Measurements from ENCODE around the gene AQP12B.
"Not testable (repeated sequence)": the region's sequence is repeated elsewhere in the genome, so short reads cannot be mapped to it uniquely, and the experiment has no call there.

AQP12B gene

DNA sequence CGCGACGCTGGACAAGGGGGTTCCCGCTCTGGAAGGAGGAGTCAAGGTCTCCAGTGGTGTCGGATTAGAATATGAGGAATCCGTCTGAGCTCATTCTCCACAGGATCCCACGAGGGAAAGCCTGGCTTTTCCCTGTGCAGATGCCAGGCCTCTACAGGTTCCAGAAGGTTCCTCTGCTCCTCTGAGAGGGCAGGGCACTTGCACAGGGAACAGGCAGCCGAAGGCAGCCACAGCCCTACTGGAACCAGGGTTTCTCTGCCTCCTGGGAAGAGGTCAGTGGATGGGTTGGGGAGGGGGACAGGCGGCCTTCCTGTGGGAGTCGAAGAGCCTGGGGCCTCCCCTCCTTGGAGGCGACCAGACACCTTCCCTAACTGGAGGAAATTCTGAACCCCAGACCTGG lies 7.3 kb upstream of the AQP12B start:
- Histone ChIP-seq H3K9me3 (no peaks in the 10 kb centered on the region), H3K4me1 (no peaks in the 10 kb centered on the region), H3K27me3 (ENCODE audit: low read depth) (peaks cover 12% of the 10 kb centered on the region), H3K4me3 (no peak overlapping the region), H3K36me3 (replicated peaks) (no peaks in the 10 kb centered on the region)
- in situ Hi-C loops (cut with MboI; ENCODE audit: low sequenced_read_pairs) = no loop called here
- no peak for DNase-seq (ENCODE audit: low spot score in 2 of 2)

DNA sequence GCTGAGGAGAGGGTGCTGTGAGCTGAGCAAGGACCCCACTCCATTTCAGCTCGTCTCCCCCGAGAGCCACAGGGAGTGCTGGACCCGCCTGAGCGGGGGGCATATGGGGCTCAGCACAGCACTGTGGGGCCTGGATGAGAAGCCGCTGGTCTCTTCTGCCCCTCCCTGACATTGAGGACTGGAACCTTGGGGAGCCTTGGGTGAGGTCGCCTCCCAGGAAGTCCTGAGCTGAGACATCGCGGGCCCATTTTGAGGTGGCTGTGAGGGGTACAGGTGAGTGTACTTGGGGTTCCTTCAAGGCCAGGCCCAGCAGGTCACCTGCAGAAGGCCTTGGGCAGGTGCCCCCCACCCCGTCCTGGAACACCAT lies 5.9 kb upstream of the AQP12B start:
- no peaks in the 10 kb centered on the region for H3K4me1 ChIP-seq
- no peak overlapping the region for H3K4me3 ChIP-seq
- DNase-seq (ENCODE audit: low spot score in 2 of 2) = no peak
- no peaks in the 10 kb centered on the region for H3K9me3 ChIP-seq
- H3K27me3 ChIP-seq (ENCODE audit: low read depth) = peaks cover 12% of the 10 kb centered on the region
- H3K36me3 ChIP-seq (replicated peaks) = no peaks in the 10 kb centered on the region
- in situ Hi-C loops (cut with MboI; ENCODE audit: low sequenced_read_pairs) = no loop called here

- Histone ChIP-seq H3K9me3 (no peaks in the 10 kb centered on the region), H3K36me3 (replicated peaks) (no peaks in the 10 kb centered on the region), H3K4me1 (no peaks in the 10 kb centered on the region), H3K4me3 (no peak overlapping the region), H3K27me3 (ENCODE audit: low read depth) (peaks cover 12% of the 10 kb centered on the region)
- in situ Hi-C loops (cut with MboI; ENCODE audit: low sequenced_read_pairs) = no loop called here
- DNase-seq (ENCODE audit: low spot score in 2 of 2) = no peak
Measured at GRCh38 chr2:240687741-240688552, 5.3 kb upstream of the AQP12B start.

GRCh38 chr2:240687045-240687740 lies 4.5 kb upstream of the AQP12B start:
- Histone ChIP-seq H3K4me3 (no peak overlapping the region), H3K9me3 (no peaks in the 10 kb centered on the region), H3K36me3 (replicated peaks) (no peaks in the 10 kb centered on the region), H3K27me3 (ENCODE audit: low read depth) (peaks cover 12% of the 10 kb centered on the region), H3K4me1 (no peaks in the 10 kb centered on the region)
- DNase-seq (ENCODE audit: low spot score in 2 of 2) = no peak
- in situ Hi-C loops (cut with MboI; ENCODE audit: low sequenced_read_pairs) = no loop called here

DNA sequence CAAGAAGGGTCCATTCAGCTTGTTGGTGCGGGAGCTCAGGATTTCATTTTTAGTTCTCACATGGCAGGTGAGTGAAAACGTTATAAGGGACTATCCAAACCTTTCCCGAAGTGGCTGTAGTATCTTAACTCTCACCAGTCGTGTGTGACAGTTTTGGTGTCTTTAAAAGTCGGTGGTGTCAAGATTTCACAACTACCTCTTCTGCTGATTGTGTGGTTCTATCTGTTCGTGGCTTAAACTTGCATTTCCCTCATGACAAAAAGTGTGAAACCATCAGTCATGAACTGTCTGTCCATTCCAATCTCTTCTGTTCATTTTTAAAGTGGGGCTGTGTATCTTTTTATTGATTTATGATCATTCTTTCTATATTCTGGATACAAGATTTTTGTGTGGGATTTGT lies 3.8 kb upstream of the AQP12B start:
- no peaks in the 10 kb centered on the region for H3K4me1 ChIP-seq
- no peak overlapping the region for H3K4me3 ChIP-seq
- no peak for DNase-seq (ENCODE audit: low spot score in 2 of 2)
- no peaks in the 10 kb centered on the region for H3K9me3 ChIP-seq
- no peaks in the 10 kb centered on the region for H3K36me3 ChIP-seq (replicated peaks)
- in situ Hi-C loops (cut with MboI; ENCODE audit: low sequenced_read_pairs) = no loop called here
- H3K27me3 ChIP-seq (ENCODE audit: low read depth) = peaks cover 12% of the 10 kb centered on the region

- H3K36me3 ChIP-seq (replicated peaks) = no peaks in the 10 kb centered on the region
- no peaks in the 10 kb centered on the region for H3K9me3 ChIP-seq
- H3K4me3 ChIP-seq = no peak overlapping the region
- no peak for DNase-seq (ENCODE audit: low spot score in 2 of 2)
- in situ Hi-C loops (cut with MboI; ENCODE audit: low sequenced_read_pairs) = no loop called here
- no peaks in the 10 kb centered on the region for H3K4me1 ChIP-seq
- H3K27me3 ChIP-seq (ENCODE audit: low read depth) = peaks cover 12% of the 10 kb centered on the region
Measured at GRCh38 chr2:240685771-240686371, 3.2 kb upstream of the AQP12B start.

GRCh38 chr2:240683980-240684728 lies 1.5 kb upstream of the AQP12B start:
- H3K9me3 ChIP-seq; in situ Hi-C loops (cut with MboI; ENCODE audit: low sequenced_read_pairs); H3K4me1 ChIP-seq; H3K36me3 ChIP-seq (replicated peaks); DNase-seq (ENCODE audit: low spot score in 2 of 2); H3K4me3 ChIP-seq: not testable (repeated sequence)
- H3K27me3 ChIP-seq (ENCODE audit: low read depth) = peaks cover 12% of the 10 kb centered on the region

DNA sequence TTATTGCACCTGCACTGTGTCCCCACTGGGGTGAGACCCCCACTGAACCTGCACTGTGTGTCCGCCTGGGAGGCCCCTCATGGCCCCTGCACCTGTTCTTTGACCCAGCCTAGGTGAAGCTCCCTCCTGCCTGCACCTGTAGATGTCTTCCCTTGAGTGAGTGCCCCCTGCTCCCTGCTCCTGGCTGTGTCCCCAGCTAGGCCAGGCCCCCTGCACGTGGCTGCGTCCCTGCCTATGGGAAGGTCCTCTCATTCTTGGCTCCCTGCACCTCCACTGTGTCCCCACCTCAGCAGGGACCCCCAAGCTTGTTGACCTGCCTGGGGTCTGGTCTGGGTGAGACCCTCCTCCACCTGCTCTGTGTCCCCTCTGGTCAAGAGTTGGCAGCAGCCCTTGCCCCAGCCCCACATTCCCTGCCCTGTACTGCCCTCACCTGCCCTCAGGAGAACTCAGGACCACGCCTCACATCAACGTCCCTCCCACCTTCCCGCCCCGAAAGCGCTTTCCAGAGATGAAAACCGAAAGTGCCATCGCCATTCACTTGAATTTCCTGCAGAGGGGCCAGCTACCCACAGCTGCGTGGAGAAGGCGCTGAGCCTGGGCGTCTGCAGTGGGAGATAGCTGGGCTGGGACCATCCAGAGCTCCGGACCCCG lies 769 bp upstream of the AQP12B start:
- in situ Hi-C loops (cut with MboI; ENCODE audit: low sequenced_read_pairs); H3K36me3 ChIP-seq (replicated peaks); H3K9me3 ChIP-seq; DNase-seq (ENCODE audit: low spot score in 2 of 2); H3K4me3 ChIP-seq; H3K4me1 ChIP-seq: not testable (repeated sequence)
- peaks cover 12% of the 10 kb centered on the region for H3K27me3 ChIP-seq (ENCODE audit: low read depth)

- H3K36me3 ChIP-seq (replicated peaks); in situ Hi-C loops (cut with MboI; ENCODE audit: low sequenced_read_pairs); H3K4me3 ChIP-seq; H3K9me3 ChIP-seq; H3K4me1 ChIP-seq; H3K27me3 ChIP-seq (ENCODE audit: low read depth); DNase-seq (ENCODE audit: low spot score in 2 of 2): not testable (repeated sequence)
Measured at GRCh38 chr2:240680185-240680584, 2.5 kb downstream of the AQP12B start.

GRCh38 chr2:240678909-240679308 lies 3.8 kb downstream of the AQP12B start:
- H3K4me3 ChIP-seq; H3K9me3 ChIP-seq; H3K36me3 ChIP-seq (replicated peaks); in situ Hi-C loops (cut with MboI; ENCODE audit: low sequenced_read_pairs); DNase-seq (ENCODE audit: low spot score in 2 of 2); H3K27me3 ChIP-seq (ENCODE audit: low read depth); H3K4me1 ChIP-seq: not testable (repeated sequence)

- in situ Hi-C loops (cut with MboI; ENCODE audit: low sequenced_read_pairs); H3K36me3 ChIP-seq (replicated peaks); H3K4me3 ChIP-seq; DNase-seq (ENCODE audit: low spot score in 2 of 2); H3K27me3 ChIP-seq (ENCODE audit: low read depth); H3K9me3 ChIP-seq; H3K4me1 ChIP-seq: not testable (repeated sequence)
Measured at GRCh38 chr2:240678043-240678442, 4.6 kb downstream of the AQP12B start.

DNA sequence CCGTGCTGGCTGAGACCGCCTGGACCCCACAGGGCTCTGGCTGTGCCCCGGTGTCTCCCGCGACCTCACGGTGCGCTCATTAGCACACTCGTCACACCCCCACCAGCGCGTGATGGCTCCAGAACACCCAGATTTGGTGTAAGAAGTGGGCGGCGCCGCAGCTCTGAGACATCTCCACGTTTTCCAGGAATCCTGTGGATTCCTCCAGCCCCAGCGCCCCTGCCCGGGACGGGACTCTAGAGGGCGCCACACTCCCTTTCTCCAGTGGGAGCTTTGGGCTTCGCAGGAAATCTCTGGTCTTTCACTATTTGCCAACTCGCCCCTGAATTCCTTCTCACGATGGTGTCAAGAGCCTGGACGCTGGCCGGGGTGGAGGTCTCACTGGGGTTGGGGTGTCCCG lies 7.3 kb downstream of the AQP12B start:
- H3K4me1 ChIP-seq; DNase-seq (ENCODE audit: low spot score in 2 of 2); H3K9me3 ChIP-seq; H3K36me3 ChIP-seq (replicated peaks); H3K4me3 ChIP-seq; in situ Hi-C loops (cut with MboI; ENCODE audit: low sequenced_read_pairs): not testable (repeated sequence)
- H3K27me3 ChIP-seq (ENCODE audit: low read depth) = peaks cover 18% of the 10 kb centered on the region

DNA sequence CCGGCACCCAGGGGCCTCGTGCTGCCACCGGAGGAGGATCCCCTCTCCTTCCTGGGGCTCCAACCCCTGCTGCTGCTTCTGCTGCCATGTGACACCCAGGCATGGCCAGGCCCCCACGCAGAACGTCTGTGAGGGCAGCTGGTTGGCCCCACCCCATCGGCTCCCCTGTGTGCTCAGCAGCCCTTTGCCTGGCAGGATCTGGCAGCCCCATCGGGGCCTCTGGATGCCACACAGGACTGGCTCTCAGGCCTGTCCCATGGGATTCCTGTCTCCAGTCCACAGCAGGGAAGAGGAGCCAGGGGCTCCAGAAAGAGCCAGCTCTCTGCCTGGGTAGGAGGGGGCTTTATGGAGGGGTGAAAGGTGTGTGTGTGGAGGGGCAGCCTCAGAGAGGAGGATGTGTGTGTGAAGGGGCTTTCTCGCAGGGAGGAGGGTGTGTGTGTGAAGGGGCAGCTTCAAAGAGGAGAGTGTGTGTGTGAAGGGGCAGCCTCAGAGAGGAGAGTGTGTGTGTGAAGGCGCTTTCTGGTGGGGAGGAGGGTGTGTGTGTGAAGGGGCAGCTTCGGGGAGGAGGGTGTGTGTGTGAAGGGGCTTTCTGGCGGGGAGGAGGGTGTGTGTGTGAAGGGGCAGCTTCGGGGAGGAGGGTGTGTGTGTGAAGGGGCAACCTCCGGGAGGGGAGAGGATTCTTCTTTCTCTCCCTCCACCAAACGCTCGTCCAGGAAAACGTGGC lies 8.1 kb downstream of the AQP12B start:
- peaks cover 25% of the 10 kb centered on the region for H3K27me3 ChIP-seq (ENCODE audit: low read depth)

More for the DNA sequence above, 8.1 kb downstream of the AQP12B start:
- not testable (repeated sequence) for DNase-seq (ENCODE audit: low spot score in 2 of 2); H3K9me3 ChIP-seq; H3K36me3 ChIP-seq (replicated peaks); H3K4me3 ChIP-seq; H3K4me1 ChIP-seq
- in situ Hi-C loops (cut with MboI; ENCODE audit: low sequenced_read_pairs) = loop anchor here (25.0 kb wide), 1 partner anchor 363 kb away; no protein-coding TSS in a partner anchor
